Activated CD4-positive, alpha-beta T cell treated with anti-CD3 and anti-CD28 coated beads, Interleukin-2, amount 10 ng/mL, durations not matched to agents 7 days and 5 days (primary cell): ENCODE measurements around the gene SORCS3. TPM values are rescaled to one million over a fixed set of nuclear protein-coding genes. Genes with fewer than 3 reads are reported as not detected.

Experiments
- CTCF ChIA-PET: fragments of 350-600 bp; sonication (Branson Sonifier 250); formaldehyde crosslinking; loops from one replicate; lab custom pipeline; 2021; ENCODE audit warnings: antibody characterized with exemption; lab: Charles Lee
- POLR2A ChIA-PET: fragments of 350-600 bp; sonication (Branson Sonifier 250); formaldehyde crosslinking; loops from one replicate; lab custom pipeline; 2021; ENCODE audit warnings: antibody characterized with exemption; lab: Charles Lee
- DNase-seq: peaks from one replicate; pipeline ENCODE4 v3.0.0-alpha.2; 2020
- H3K27ac Mint-ChIP-seq: one replicate; pipeline ENCODE4 v1.8.0; 2021; ENCODE audit warnings: mild to moderate bottlenecking, moderate library complexity, mixed read lengths
- H3K27me3 Mint-ChIP-seq: one replicate; pipeline ENCODE4 v1.8.0; 2021; ENCODE audit warnings: mixed read lengths
- H3K36me3 Mint-ChIP-seq: one replicate; pipeline ENCODE4 v1.8.0; 2021; ENCODE audit warnings: low read depth, mixed read lengths
- H3K4me1 Mint-ChIP-seq: one replicate; pipeline ENCODE4 v1.8.0; 2021; ENCODE audit warnings: mixed read lengths
- H3K4me3 Mint-ChIP-seq: one replicate; pipeline ENCODE4 v1.8.0; 2021; ENCODE audit warnings: mild to moderate bottlenecking, moderate library complexity, mixed read lengths
- H3K9me3 Mint-ChIP-seq: one replicate; pipeline ENCODE4 v1.8.0; 2021; ENCODE audit warnings: mixed read lengths
- total RNA-seq, 2 experiments: library from RNA; stranded (reverse); gene quantifications; one replicate each; pipeline ENCODE4 v1.2.3, GENCODE V29; 2021

The SORCS3 gene
- total RNA-seq, 2 experiments from 2014 or later: 0.17 TPM; not detected in 1

DNA sequence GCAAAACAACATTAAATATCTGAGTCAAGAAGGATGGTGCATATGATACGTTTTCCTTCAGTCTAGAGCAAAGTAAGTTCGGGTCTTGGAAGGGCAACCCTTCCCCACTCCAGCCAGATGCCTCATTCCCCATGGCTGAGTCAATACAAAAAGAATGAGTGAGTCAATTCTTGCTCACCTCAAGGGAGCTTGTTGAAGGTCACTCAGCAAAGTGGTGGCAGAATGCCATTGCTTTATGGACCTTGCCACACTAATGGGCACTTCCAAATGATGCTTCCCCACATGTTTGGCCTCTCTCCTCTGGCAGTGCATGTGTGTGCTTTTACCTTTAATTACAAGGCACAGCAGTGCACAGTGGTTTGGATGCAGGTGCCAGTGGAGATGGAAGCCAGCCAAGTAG, 296.5 kb downstream of the SORCS3 start:
- CTCF ChIA-PET: no interaction called here
- POLR2A ChIA-PET: no interaction called here

DNA sequence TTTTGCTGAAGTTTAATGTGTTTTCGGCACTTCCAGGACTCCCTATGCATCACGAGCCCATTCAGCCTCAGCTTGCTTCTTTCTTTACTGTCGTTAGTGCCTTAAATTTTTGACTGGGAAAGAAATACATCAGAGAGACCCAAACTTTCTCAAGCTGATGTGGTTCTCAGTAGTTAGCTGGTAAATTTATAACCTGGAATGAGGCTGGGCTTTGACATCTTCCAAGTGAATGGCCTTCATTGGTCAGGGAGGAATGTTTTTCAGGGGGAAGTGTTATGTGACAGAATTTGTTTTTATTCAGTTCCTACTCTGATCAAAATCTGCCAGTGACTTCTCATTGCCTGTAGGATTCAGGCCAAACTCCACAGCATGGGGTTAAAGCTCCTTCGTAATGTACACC, 296.9 kb downstream of the SORCS3 start:
- no peaks in the 10 kb centered on the region for H3K9me3 Mint-ChIP-seq
- H3K36me3 Mint-ChIP-seq: no peaks in the 10 kb centered on the region
- H3K27me3 Mint-ChIP-seq: no peaks in the 10 kb centered on the region
- H3K4me1 Mint-ChIP-seq: peaks cover 16% of the 10 kb centered on the region
- DNase-seq: no peak
- H3K4me3 Mint-ChIP-seq: no peak overlapping the region
- no peak overlapping the region for H3K27ac Mint-ChIP-seq
- POLR2A ChIA-PET: no interaction called here
- CTCF ChIA-PET: no interaction called here

More for the DNA sequence above, 296.5 kb downstream of the SORCS3 start:
- DNase-seq: no peak
- Mint-ChIP-seq H3K9me3 (no peaks in the 10 kb centered on the region), H3K27ac (no peak overlapping the region), H3K36me3 (no peaks in the 10 kb centered on the region), H3K4me3 (no peak overlapping the region), H3K4me1 (peaks cover 16% of the 10 kb centered on the region), H3K27me3 (no peaks in the 10 kb centered on the region)

DNA sequence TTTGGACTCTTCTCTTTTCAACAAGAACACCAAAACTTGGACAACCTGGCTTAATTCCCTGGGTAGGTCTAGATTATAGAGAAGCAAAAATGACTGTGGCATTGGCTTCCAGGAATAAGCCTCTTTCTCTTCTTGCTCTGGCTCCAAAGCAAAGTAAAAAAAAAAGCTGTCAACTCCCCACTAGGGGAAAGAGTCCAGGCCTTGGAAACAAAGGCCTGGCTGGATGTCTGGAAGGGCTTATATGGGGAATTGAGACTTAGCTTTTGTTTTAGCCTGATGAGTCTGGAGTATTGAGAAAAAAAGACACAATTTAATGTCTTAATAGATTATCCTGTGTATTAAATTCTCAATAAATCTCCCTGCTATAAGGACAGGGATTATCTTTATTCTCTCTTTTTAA, 300.6 kb downstream of the SORCS3 start:
- ChIA-PET POLR2A (no interaction called here), CTCF (interaction anchor here (0.6 kb wide), 1 partner anchor 88 kb away, joined by 5 read pairs; no protein-coding TSS in a partner anchor)
- H3K36me3 Mint-ChIP-seq: no peaks in the 10 kb centered on the region

DNA sequence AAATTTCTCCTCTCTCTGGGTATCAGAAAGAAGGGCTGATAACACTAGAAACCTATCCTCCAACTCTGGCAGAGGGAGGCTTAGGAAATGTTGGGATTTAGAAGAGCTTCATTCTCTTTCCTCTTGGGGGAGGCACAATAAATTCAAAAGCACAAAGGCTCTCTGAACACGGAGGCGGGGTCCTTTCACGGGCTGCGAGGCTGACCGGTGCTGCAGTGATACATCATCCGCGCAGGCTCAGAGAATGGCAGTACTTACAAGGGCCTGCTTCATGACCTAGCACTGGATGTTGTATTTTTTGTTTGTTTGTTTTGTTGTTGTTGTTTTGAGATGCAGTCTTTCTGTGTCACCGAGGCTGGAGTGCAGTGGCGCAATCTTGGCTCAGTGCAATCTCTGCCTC, 306.2 kb downstream of the SORCS3 start:
- no peak overlapping the region for H3K27ac Mint-ChIP-seq
- ChIA-PET CTCF (interaction anchor here (0.5 kb wide), 1 partner anchor 239 kb away, joined by 4 read pairs; no protein-coding TSS in a partner anchor), POLR2A (no interaction called here)
- no peaks in the 10 kb centered on the region for H3K36me3 Mint-ChIP-seq
- DNase-seq: no peak
- H3K4me3 Mint-ChIP-seq: no peak overlapping the region
- no peaks in the 10 kb centered on the region for H3K27me3 Mint-ChIP-seq
- no peaks in the 10 kb centered on the region for H3K4me1 Mint-ChIP-seq
- no peaks in the 10 kb centered on the region for H3K9me3 Mint-ChIP-seq

More for the DNA sequence above, 300.6 kb downstream of the SORCS3 start:
- Mint-ChIP-seq H3K4me1 (no peaks in the 10 kb centered on the region), H3K9me3 (no peaks in the 10 kb centered on the region), H3K27me3 (no peaks in the 10 kb centered on the region), H3K4me3 (no peak overlapping the region), H3K27ac (no peak overlapping the region)
- no peak for DNase-seq

DNA sequence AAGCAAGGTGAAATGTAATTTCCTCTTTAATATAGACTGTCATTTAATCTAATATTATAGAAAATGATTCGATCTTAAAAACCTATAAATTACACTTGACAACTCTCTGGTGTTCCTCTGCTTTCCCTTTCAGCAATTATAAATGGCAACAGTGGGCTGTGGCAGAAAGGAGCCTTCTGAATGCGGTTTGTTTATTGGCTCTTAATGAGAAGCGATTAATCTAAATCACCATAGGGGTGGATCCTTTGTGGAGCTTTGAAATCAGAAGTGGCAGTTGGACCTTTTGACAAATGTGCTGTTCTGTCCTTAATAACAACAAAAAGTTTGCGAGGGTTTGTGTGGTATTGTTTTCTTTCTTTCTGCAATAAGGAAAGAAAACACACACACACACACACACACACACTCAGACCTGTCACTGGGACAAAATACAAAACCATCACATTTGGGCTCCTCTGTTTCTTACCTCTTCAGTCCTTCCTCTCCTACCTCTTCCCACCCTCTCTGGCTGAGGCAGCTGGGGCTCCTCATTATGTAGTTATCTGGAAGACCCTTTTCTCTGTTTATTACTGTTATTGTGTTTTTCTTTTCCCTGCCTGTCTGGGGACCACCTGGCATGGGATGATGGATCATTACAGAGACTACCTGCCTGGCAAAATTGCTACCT, 316.2 kb downstream of the SORCS3 start:
- H3K36me3 Mint-ChIP-seq: no peaks in the 10 kb centered on the region
- H3K4me1 Mint-ChIP-seq: no peaks in the 10 kb centered on the region
- no peak for DNase-seq
- H3K27ac Mint-ChIP-seq: no peak overlapping the region
- ChIA-PET POLR2A (no interaction called here), CTCF (no interaction called here)
- H3K4me3 Mint-ChIP-seq: no peak overlapping the region
- H3K27me3 Mint-ChIP-seq: no peaks in the 10 kb centered on the region
- H3K9me3 Mint-ChIP-seq: peaks cover 1% of the 10 kb centered on the region

DNA sequence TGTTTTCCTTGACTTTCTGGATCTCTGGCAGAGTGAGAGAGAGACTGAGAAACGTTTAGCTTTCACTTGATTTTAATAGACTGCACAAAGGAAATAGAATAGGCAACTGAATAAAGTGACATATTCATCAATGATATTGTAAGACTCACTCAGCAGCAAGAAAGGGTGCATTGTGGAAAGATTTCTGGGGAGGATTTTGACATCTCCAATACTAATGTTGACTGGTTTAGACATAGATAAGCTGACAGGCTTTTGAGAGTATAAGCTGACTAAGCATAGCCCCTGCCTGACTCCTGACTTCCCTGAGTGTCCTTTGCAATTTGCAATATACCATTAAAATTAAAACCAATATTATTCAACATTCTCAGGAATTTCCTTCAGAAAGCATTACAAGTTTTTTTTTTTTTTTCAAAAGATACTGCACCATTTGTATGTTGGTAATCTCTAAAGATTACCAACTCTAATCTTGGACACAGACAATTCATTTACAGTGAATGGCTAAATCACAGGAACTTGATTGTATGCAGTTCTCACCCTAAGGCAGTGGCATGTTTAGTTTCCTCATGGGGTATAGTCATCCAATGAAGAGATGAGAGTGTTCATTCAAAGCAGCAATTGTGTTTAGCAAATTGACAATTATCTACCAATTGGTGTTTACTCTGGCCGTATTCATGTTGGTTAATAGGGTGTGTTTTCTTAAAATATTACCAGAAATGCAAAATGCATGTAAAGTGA, 325.6 kb downstream of the SORCS3 start:
- Mint-ChIP-seq H3K36me3 (no peaks in the 10 kb centered on the region), H3K9me3 (peaks cover 5% of the 10 kb centered on the region), H3K4me3 (no peak overlapping the region), H3K27me3 (no peaks in the 10 kb centered on the region), H3K4me1 (no peaks in the 10 kb centered on the region), H3K27ac (no peak overlapping the region)
- no peak for DNase-seq
- ChIA-PET CTCF (no interaction called here), POLR2A (no interaction called here)

DNA sequence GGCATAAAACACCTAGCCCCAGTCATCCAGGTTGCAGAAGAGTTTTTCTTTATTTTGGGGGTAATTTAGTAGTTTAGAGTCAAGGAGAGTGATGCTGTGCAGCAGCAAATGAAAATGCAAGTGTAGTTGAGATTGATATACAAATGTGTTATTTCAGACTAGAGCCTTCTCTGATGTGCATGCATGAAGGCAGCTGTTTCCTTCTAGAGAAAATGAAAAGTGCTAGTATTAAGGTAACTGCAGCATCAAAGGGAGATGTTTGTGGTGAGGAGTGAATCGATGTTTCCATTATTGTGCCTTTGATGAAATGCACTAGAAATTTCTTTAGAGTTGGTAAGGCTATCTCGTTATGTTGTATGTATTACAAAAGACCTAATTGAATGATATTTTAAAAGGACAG, 339.3 kb downstream of the SORCS3 start:
- ChIA-PET POLR2A (no interaction called here), CTCF (no interaction called here)
- H3K9me3 Mint-ChIP-seq: no peaks in the 10 kb centered on the region

DNA sequence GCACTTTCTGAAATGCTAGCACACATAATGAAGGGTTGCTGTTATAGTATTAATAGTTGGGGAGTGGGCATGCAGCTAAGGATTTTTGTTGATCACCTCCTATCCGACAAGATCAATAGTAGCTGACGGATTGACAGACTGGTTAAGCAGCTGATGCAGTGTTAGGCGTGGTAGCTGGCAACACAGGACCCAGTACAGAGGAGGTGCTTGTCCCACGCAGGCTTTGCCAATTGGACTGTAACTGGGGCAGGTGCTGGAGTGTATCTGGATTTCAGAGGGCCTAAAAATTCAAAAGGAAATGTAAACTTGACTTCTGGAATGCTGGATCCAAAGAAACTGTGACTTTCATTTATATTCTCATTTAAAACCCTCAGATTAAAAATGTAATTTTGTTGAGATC, 340.9 kb downstream of the SORCS3 start:
- no peaks in the 10 kb centered on the region for H3K27me3 Mint-ChIP-seq
- no peaks in the 10 kb centered on the region for H3K9me3 Mint-ChIP-seq
- CTCF ChIA-PET: interaction anchor here (0.8 to 1.1 kb wide), 2 partner anchors 11 to 19 kb away, joined by 3 to 4 read pairs; no protein-coding TSS in a partner anchor
- H3K27ac Mint-ChIP-seq: no peak overlapping the region
- no peaks in the 10 kb centered on the region for H3K36me3 Mint-ChIP-seq
- POLR2A ChIA-PET: no interaction called here
- no peaks in the 10 kb centered on the region for H3K4me1 Mint-ChIP-seq
- no peak for DNase-seq
- no peak overlapping the region for H3K4me3 Mint-ChIP-seq

More for the DNA sequence above, 339.3 kb downstream of the SORCS3 start:
- Mint-ChIP-seq H3K36me3 (no peaks in the 10 kb centered on the region), H3K4me3 (no peak overlapping the region), H3K27me3 (no peaks in the 10 kb centered on the region), H3K4me1 (no peaks in the 10 kb centered on the region), H3K27ac (no peak overlapping the region)
- no peak for DNase-seq

DNA sequence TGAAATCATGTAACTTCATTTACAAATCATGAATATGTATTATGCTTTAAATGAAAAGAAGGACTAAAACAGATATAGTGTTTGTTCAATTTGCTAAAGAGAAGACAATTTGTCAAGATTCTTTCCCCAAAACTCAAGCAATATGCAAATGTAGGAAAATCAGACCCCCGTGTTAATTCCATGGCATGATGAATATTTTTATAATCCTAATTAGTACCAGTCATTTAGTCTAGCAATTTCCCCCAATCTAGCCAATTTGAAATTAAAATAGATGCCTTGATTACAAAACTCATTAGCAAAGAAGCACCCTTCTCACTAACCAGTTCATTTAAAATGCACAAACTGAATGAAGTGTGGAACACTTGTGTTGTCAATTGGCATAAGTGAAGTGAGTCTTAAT, 347.6 kb downstream of the SORCS3 start:
- H3K9me3 Mint-ChIP-seq: no peaks in the 10 kb centered on the region
- H3K36me3 Mint-ChIP-seq: no peaks in the 10 kb centered on the region
- ChIA-PET CTCF (no interaction called here), POLR2A (no interaction called here)
- no peaks in the 10 kb centered on the region for H3K4me1 Mint-ChIP-seq
- H3K27ac Mint-ChIP-seq: no peak overlapping the region
- H3K27me3 Mint-ChIP-seq: no peaks in the 10 kb centered on the region
- no peak for DNase-seq
- no peak overlapping the region for H3K4me3 Mint-ChIP-seq

DNA sequence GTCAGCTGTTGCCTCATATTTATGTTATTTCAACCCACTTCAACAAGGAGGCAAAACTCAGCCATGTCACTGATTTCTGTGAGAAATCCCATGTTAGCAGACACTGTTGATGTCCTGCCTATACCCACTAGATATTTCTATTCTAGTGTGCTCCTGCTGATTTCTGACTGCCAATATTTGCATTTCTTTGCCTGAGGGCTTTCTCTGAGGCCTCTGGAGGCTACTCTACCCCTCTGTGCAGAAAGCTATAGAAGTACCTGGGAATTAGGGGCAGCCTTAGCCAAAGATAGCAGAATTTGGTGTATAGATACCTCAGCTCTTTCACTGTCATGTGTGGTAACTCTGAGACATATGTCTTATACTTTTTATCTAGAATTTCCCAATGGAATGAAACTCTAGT, 348.8 kb downstream of the SORCS3 start:
- Mint-ChIP-seq H3K9me3 (no peaks in the 10 kb centered on the region), H3K4me3 (no peak overlapping the region), H3K27me3 (no peaks in the 10 kb centered on the region), H3K4me1 (no peaks in the 10 kb centered on the region), H3K36me3 (no peaks in the 10 kb centered on the region), H3K27ac (no peak overlapping the region)
- POLR2A ChIA-PET: no interaction called here
- DNase-seq: no peak
- CTCF ChIA-PET: no interaction called here

DNA sequence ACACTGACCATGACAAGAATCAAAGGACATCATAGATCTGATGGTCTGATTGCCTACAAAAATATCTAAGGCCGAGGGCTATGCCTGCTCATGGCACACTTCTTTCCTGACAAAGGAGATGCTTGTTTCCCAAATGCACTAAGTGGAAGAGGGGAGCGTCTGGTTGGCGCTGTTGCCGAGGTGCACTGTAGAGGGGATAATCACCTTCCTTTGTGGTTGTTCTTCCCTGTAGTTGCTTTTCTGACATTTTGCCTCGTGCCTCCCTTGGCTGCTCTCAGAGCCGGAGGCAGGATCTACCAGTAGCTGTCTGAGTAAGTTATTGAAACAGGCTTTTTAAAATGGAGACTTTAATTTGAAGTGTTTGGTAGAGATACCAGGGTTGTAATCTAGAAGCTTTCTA, 352.0 kb downstream of the SORCS3 start:
- no peak overlapping the region for H3K4me3 Mint-ChIP-seq
- no peaks in the 10 kb centered on the region for H3K27me3 Mint-ChIP-seq
- H3K27ac Mint-ChIP-seq: no peak overlapping the region
- H3K4me1 Mint-ChIP-seq: no peaks in the 10 kb centered on the region
- ChIA-PET POLR2A (no interaction called here), CTCF (no interaction called here)
- H3K36me3 Mint-ChIP-seq: no peaks in the 10 kb centered on the region
- H3K9me3 Mint-ChIP-seq: no peaks in the 10 kb centered on the region
- DNase-seq: no peak

DNA sequence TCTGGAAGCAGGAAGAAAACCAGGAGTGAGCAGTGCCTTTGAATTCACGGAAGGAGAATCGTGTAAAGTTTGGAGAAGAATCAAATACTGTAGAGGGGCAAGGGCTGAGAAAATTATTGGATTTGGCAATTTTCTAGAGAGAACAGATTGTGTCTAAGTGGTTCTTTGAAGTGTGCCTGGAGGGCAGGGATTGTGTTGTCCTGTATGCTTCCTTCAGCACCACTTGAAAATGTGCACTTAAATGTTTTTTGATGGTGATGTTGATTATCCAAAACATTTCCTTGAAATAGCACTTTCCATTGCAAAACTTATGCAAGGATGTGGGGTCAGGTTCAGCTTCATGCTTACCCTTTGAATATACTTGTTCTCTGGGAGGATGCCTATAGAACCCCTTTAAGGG, 360.2 kb downstream of the SORCS3 start:
- POLR2A ChIA-PET: no interaction called here
- no peak overlapping the region for H3K4me3 Mint-ChIP-seq
- no peaks in the 10 kb centered on the region for H3K4me1 Mint-ChIP-seq
- no peak for DNase-seq
- CTCF ChIA-PET: no interaction called here
- no peaks in the 10 kb centered on the region for H3K36me3 Mint-ChIP-seq
- no peak overlapping the region for H3K27ac Mint-ChIP-seq
- H3K27me3 Mint-ChIP-seq: no peaks in the 10 kb centered on the region
- no peaks in the 10 kb centered on the region for H3K9me3 Mint-ChIP-seq

DNA sequence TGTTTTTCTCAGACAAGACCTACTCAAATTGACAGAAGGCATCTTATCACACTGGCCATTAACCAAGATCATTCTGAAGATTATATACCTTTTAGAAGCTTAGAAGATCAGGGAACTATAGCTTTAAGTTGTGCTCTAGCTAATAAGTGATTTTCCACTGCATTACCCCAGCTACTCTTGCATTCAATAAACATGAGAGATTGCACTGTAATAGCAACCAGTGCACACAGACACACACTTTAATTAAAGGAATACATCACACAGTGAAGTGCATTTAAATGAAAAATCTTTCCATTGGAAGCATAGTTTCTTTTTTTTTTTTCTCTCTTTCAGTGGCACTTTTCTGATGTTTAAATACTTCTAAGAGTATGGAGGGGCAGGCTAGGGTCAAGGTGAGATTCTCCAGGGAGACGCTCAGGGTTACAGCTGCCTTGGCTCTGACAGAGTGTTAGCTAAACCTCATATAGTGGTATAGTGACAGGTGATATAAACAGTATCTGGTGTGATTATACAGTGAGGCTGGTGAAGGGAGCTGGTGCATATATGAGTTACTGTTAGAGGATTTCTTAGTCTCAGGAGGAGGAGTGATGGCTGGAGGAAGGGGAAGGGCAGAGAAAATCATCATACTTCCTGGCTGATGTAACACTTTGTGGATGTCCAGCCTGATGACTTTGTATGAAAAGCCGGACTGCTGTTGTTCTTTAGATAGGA, 369.5 kb downstream of the SORCS3 start:
- Mint-ChIP-seq H3K27me3 (no peaks in the 10 kb centered on the region), H3K27ac (no peak overlapping the region)
- POLR2A ChIA-PET: no interaction called here

More for the DNA sequence above, 369.5 kb downstream of the SORCS3 start:
- Mint-ChIP-seq H3K4me1 (no peaks in the 10 kb centered on the region), H3K36me3 (no peaks in the 10 kb centered on the region), H3K4me3 (no peak overlapping the region), H3K9me3 (no peaks in the 10 kb centered on the region)
- CTCF ChIA-PET: no interaction called here
- no peak for DNase-seq
